KOPT-K1 (cell line): ENCODE data around the gene COL1A1.
A peak's percentile ranks its signal among the peaks of the same experiment; 100 is the strongest.

Source experiments
- H3K27ac ChIP-seq: fragments of 200-600 bp; sonication (generic); 2 replicates; pipeline ENCODE4 v1.5.1; 2016; ENCODE audit warnings: antibody characterized with exemption, mild to moderate bottlenecking, low read depth, low read length; ENCODE audit not compliant: poor library complexity, severe bottlenecking
- H3K36me3 ChIP-seq: fragments of 200-600 bp; sonication (generic); 2 replicates; pipeline ENCODE4 v1.5.1; 2017; ENCODE audit warnings: antibody characterized with exemption, mild to moderate bottlenecking, low read length, moderate library complexity; ENCODE audit not compliant: insufficient read depth
- H3K9me3 ChIP-seq: fragments of 200-600 bp; sonication (generic); 2 replicates; pipeline ENCODE4 v1.5.1; 2017; ENCODE audit warnings: antibody characterized with exemption, low read length, mild to moderate bottlenecking; ENCODE audit not compliant: insufficient read depth, poor library complexity, severe bottlenecking

The COL1A1 gene

GRCh38 chr17:50165867-50166517 lies 35.4 kb downstream of the COL1A1 start, which contains the start of gene SGCA:
SGCA (plus strand) TSS chr17:50166005; CDS start chr17:50166041, 36 bp downstream.
- H3K36me3 ChIP-seq: no peaks in the 10 kb centered on the region
- H3K9me3 ChIP-seq: no peaks in the 10 kb centered on the region
- H3K27ac ChIP-seq: no peak within 1 kb of the TSS

DNA sequence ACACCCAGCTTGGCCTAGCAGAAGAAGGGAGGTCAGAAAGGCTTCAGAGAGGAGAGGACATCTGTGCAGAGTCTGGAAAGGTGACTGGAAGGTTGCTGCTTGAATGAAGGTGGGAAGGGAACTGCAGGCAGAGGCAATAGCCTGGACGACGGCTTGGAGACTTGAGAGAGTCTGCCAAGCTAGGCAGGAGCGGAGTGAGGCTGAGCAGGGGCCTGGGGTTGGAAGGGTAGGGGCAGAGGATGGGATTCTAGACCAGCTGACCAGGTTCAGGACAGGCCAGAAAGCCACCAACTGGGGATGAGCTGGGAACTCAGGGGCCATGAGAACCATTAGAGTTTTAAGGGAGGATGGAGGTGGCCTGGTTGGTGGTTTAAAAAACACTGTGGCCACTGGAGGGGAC lies 36.0 kb downstream of the COL1A1 start:
- H3K27ac ChIP-seq: no peak overlapping the region
- no peaks in the 10 kb centered on the region for H3K9me3 ChIP-seq
- H3K36me3 ChIP-seq: no peaks in the 10 kb centered on the region

- Histone ChIP-seq H3K36me3 (no peaks in the 10 kb centered on the region), H3K27ac (no peak overlapping the region), H3K9me3 (no peaks in the 10 kb centered on the region)
Observed at GRCh38 chr17:50165066-50165465, 36.4 kb downstream of the COL1A1 start.

GRCh38 chr17:50164697-50164988 lies 36.8 kb downstream of the COL1A1 start:
- H3K36me3 ChIP-seq: no peaks in the 10 kb centered on the region
- no peak overlapping the region for H3K27ac ChIP-seq
- H3K9me3 ChIP-seq: no peaks in the 10 kb centered on the region

DNA sequence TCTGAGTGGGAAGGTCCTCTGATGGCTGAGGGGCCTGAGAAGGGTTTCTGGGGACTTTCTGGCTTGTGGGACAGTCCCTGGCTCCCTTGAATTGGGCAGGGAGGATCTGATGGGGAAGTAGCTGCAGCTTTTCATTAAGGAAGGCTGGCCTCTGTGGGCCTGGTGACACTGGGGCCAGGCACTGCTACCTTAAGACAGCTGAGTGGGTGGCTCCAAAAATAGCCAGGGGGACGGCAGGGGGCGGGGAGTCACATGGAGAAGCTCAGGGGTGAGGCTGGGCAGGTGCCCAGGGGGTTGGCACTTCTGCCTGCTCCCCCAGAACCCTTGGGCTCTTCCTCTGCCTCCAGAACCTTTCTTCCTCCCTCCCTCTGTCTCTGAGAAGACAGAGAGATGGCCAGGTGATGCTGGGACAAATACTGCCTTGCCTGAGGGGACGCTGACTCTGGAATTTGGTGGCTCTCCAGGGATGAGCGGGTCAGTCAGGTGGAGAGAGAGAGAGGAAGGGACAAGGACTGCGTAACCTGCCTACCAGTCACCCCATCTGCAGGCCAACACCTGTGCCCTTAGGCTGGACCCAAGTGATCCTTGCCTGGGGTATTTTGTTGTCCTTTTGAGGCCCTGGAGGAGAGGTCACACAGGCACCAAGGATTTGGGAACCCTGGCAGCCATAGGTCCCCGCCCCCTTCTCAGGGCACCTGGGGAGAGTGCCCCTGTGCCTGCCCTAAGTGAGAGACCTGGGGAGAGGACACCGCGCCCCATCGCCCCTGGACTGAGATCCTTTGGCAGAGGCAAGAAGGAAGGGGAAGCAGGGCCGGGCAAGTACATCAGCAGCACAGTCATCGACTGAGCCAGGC lies 37.4 kb downstream of the COL1A1 start:
- no peak overlapping the region for H3K27ac ChIP-seq
- H3K36me3 ChIP-seq: no peaks in the 10 kb centered on the region

DNA sequence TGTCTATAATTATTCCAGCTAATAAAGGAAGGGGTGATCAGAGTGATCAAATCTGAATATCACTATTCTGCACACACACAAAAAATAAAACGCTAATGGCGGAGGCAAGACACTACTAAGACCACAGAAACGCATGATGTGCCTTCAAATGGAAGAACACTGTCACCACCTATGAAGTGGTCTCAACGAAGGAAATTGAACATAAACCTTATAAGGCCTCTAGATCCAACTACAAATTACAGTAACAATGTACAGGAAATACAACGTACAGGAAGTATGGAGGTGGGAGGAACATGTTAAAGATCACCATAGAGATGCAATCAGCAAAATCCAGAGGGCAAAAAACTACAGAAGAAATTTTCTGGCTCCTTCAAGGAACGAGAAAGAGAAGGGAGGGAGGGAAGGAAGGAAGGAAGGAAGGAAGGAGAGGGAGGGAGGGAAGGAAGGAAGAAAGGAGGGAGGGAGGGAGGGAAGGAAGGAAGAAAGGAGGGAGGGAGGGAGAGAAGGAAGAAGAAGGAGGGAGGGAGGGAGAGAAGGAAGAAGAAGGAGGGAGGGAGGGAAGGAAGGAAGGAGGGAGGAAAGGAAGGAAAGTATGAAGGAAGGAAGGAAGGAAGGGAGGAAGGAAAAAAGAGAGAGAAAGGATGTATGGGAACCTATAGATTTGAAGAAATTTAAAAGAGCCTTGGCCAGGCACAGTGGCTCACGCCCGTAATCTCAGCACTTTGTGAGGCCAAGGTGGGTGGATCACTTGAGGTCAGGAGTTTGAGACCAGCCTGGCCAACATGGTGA lies 38.8 kb downstream of the COL1A1 start:
- H3K9me3 ChIP-seq: no peaks in the 10 kb centered on the region
- H3K36me3 ChIP-seq: no peaks in the 10 kb centered on the region
- no peak overlapping the region for H3K27ac ChIP-seq

More for the DNA sequence above, 37.4 kb downstream of the COL1A1 start:
- H3K9me3 ChIP-seq: no peaks in the 10 kb centered on the region

GRCh38 chr17:50161911-50162288 lies 39.5 kb downstream of the COL1A1 start:
- H3K27ac ChIP-seq: no peak overlapping the region
- H3K36me3 ChIP-seq: no peaks in the 10 kb centered on the region

DNA sequence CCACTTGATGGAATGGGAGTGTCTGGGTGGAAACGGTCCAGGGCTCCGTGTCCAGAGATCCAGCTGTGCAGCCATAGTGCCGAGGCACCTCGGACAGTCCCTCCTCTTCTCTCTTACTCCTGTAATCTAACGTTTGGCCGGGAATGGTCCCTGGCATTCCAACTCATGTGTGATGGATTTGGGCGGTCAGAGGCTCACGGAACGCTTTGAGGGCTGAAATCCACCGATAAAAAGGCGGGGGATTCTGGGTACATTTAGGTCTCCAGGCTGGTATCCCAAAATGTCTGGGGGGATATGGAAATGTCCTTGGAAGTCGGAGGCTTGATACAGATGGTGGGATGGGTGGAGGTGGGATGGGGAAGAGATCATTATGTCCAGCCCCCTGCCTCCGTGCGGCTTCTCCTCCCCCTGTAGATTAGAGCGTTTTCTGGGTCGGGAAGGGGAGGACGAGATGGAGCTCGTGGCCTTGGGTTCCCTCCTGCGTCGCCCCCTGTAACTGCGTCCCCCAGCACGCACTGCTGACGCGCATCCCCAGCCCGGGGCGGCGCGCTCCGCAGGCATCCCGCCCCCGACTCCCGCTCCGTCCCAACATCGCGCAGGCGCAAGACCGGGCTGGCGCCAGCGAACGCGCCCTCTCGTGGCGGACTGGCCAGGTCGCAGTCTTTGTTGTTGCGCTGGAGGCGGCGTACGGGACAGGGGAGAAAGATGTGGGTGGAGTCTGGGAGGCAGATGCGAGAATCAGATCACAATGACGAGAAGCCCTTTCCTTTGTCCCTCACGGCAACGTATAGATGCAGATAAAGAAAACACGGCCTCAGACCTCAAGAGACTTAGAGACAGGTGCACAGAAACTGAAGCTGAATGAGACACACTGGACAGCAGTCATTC lies 40.2 kb downstream of the COL1A1 start:
- Histone ChIP-seq H3K27ac (peak overlapping the region; percentile 38), H3K36me3 (no peaks in the 10 kb centered on the region), H3K9me3 (no peaks in the 10 kb centered on the region)

More at GRCh38 chr17:50161911-50162288, 39.5 kb downstream of the COL1A1 start:
- H3K9me3 ChIP-seq: no peaks in the 10 kb centered on the region

GRCh38 chr17:50157891-50158290 lies 43.5 kb downstream of the COL1A1 start:
- Histone ChIP-seq H3K36me3 (no peaks in the 10 kb centered on the region), H3K9me3 (no peaks in the 10 kb centered on the region), H3K27ac (no peak overlapping the region)

DNA sequence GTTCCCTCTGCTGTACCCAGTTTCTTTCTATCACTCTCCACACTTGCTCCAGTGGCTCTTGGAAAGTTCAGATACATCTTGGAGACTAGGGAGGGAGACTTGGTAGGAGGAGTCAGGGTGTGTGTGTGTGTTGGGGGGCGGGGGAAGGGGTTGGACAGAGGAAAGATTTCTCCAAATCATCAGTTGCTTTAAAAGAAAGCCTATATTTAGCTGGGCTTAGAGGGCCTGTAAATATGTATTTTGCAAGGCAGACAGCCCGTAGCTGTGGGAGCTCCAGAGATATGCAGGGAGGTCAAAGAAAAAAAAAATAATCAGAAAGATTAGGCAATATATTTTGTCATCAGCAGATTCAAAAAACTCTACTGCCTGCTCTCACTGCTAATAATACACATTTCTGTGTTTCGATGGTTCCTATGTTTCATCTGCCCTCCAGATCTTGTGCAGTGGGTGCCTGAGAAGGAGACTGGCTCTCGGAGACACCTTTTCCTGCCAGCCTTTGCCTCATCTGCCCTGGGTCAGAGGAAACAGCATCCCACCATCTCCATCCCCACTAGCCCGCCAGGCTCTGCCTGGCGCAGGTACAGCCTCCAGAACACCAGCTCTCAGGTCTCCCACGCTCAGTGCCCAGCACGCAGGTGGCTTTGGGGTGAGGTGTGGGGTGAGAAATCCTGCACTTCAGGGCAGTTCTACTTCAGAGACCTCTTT lies 46.2 kb downstream of the COL1A1 start:
- Histone ChIP-seq H3K9me3 (no peaks in the 10 kb centered on the region), H3K36me3 (no peaks in the 10 kb centered on the region), H3K27ac (no peak overlapping the region)

GRCh38 chr17:50154604-50155003 lies 46.8 kb downstream of the COL1A1 start:
- Histone ChIP-seq H3K27ac (no peak overlapping the region), H3K36me3 (no peaks in the 10 kb centered on the region), H3K9me3 (no peaks in the 10 kb centered on the region)

DNA sequence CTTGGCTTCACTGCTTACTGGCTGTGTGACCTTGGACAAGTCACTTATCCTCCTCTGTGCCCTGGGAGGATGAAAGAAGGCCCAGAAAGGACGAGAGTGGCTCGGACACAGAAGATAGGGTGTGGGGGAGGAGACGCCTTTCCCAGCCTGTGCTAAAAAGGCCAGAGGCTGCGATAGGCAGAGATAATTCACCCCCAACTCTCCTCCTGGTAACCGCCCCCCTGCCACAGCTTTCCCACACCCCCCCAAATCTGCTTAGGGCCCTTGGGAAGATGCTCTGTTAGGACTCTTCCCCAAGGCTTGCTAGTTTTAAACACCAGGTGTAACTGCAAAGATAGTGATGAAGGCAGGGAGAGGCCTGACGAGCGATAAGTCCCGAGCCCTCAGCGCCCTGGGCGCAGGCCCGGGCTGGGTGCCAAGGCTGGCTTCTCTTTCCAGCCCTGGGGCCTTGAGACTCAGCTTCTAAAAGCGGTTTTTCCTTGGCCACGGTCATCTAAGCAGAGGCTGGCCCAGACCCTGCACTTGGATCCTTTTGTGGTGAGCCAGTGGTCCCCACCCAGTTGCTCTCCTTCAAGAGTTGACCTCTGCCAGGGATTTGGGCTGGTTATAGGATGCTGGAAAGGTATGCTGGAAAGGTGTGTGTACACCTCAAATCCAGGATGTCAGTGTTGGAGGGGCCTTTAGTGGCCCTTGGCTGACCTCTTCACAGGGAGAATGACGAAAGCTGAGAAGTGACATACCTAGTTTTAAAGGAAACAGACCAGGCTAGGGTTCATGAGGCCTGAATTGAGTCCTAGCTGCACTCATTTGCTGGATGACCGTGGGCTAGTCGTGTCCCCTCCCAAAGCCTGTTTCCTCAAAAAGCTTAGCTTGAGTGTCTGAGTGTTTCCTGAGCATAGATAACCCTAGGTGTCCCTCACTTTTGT lies 47.5 kb downstream of the COL1A1 start:
- Histone ChIP-seq H3K9me3 (no peaks in the 10 kb centered on the region), H3K27ac (no peak overlapping the region)

DNA sequence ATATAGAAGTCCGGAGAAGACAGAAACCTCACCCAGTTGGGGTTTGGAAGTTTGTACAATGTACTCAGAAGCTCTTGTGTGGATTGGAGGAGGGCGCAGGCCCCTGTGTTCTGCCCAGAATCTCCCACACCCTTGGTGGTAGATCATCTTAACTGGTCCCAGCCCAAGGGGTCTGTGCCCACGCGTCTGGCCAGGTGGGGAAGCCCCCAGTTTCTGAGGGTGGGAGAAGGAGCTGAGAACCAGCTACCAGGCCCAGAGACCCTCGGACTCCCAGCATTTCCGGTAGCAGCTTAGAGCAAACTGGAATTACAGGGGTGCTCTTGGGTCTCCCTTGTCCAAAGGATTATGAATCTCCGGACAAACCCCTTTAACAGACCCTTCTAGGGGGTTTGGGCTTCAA lies 48.7 kb downstream of the COL1A1 start:
- no peaks in the 10 kb centered on the region for H3K9me3 ChIP-seq
- H3K27ac ChIP-seq: peak overlapping the region; percentile 60

More for the DNA sequence above, 47.5 kb downstream of the COL1A1 start:
- H3K36me3 ChIP-seq: no peaks in the 10 kb centered on the region

More for the DNA sequence above, 48.7 kb downstream of the COL1A1 start:
- no peaks in the 10 kb centered on the region for H3K36me3 ChIP-seq
